ENCODE results near the gene SH3BGRL2.
"Not testable (repeated sequence)": the region's sequence is repeated elsewhere in the genome, so short reads cannot be mapped to it uniquely, and the experiment has no call there.

Gene SH3BGRL2

DNA sequence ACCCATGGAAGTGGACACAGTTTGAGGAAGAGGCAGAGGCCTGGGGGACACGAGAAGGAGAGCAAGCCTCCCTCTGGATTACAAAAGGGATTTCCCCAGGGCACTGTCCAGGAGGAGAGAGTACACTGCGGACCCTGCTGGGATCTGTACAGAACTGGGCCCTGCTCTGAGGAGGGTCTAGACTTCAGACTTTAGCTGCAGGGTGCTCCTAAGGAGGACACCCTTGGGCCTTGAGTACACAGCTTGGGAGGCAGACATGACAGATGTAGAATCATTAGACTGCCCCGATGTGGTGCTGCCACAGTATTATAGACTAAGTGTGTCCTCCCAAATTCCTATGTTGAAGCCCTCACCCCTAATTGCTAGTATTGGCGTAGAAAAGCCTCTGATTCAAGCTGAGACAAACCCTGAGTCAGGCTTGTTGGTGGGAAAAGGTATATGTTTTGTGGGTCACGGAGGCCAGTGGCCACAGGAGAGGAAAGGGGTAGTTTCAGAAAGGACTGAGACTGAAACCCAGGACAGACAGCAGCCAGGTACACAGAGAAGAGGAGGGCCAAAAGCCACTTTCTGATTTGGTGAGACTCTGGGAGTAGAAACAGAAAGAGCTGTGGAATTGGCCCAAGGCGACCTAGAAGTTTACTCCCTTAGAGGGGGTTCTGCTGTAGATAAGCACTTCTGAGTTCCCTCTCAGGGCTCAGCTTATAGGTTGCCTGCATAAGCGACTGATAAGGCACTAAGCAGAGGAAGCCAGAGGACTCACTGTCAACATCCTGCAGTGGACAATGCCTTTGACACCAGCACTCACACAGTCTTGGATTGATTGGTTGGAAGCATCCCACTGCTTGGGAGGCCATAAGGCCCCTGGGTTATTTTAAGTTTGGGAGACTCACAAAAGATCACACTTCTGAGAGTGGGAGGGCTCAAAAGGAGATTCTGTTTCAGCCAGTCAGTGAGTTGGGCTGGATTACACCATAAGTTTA, 16.5 kb upstream of the SH3BGRL2 start:
- no peak for DNase-seq (ENCODE audit: low read depth)

DNA sequence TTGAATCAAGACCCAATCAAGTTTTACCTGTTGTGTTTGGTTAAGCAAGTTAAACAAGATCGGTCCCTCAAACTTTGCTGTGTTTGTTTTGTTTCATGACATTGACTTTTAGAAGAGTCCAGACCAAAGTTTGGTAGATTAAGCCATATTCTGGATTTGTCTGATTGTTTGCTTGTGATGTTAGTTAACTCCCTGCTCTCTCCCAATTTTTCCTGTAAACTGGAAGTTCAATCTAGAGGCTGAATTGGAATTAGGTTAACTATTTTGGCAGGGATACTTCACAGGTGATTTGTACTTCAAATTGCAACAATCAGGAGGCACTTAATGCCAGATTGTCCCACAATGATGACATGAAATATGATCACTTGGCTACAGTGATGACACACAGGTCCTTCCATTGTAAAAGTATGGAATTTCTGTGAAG, 13.6 kb upstream of the SH3BGRL2 start:
- DNase-seq (ENCODE audit: low read depth): no peak

DNA sequence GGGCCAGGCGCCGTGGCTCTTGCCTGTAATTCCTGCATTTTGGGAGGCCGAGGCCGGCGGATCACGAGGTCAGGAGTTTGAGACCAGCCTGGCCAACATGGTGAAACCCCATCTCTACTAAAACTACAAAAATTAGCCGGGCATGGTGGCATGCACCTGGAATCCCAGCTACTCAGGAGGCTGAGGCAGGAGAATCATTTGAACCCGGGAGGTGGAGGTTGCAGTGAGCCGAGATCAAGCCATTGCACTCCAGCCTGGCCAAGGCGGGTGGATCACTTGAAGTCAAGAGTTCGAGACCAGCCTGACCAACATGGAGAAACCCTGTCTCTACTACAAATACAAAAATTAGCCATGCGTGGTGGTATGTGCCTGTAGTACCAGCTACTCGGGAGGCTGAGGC, 12.7 kb upstream of the SH3BGRL2 start:
- DNase-seq (ENCODE audit: low read depth): not testable (repeated sequence)

DNA sequence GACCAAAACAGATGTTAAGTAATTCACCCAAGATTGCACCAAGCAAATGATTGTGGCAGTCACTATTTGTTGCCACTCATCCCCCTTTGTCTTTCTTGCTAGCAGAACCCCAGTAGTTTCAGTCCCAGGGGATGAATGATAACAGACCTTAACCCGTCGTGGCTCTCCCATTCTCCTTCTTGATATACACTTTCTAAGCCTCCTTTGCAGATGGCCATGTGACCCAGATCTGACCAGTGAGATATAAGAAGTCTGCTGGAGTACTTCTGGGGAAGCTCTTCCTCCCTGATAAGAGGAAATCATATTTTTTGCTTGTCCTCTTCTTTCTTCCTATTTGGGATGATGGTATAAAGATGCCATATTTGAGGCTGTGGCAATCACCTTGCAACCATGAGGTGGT, 9.6 kb upstream of the SH3BGRL2 start:
- no peak for DNase-seq (ENCODE audit: low read depth)

DNA sequence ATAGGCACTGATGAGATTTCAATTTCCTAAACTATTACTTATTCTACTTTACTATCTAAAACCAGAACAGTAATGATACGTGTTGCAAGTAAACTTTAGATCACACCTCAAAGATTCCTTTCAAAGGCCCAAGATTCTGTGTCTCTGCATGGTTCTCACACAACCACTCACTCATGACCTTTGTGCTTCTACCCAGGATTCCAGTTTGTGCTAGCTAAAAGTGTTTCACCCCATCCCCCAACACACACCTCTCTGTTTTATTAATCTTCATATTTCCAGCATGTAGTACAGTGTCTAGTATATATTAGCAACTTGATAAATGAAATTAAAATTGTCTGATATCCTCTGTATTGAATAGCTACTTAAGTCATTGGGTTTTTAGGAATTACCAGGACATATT, 8.8 kb upstream of the SH3BGRL2 start:
- no peak for DNase-seq (ENCODE audit: low read depth)

DNA sequence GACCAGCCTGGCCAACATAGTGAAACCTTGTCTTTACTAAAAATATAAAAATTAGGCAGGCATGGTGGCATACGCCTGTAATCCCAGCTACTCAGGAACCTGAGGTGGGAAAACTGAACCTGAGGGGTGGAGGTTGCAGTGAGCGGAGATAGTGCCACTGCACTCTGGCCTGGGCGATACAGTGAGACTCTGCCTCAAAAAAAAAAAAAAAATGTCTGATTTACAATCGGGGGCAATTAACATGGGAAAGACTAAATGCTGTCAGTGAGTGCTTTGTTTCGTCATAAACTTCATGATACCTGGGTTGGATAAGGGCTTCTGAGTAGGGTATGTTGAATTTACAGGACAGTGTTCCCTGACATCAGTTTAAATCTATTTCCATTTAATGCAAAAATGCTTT, 8.0 kb upstream of the SH3BGRL2 start:
- DNase-seq (ENCODE audit: low read depth): no peak

DNA sequence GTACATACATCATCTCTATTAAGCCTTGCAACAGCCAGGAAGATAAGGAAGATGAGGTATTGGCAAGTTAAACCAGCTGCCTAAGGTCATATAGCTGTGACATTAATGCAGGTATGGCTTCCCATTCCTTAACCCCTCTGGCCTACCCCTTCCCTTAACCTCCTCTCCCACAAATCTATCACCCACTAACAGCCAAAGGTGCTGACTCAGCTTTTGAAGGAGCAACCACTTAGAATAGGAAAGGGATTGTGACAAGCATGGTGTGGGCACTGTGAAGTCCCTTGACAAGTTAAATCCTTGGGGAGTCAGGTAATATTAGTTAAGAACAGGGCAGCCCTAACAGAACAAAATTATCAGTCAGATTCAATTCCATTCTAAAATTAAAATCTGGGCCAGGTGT, 5.4 kb upstream of the SH3BGRL2 start:
- DNase-seq (ENCODE audit: low read depth): no peak

DNA sequence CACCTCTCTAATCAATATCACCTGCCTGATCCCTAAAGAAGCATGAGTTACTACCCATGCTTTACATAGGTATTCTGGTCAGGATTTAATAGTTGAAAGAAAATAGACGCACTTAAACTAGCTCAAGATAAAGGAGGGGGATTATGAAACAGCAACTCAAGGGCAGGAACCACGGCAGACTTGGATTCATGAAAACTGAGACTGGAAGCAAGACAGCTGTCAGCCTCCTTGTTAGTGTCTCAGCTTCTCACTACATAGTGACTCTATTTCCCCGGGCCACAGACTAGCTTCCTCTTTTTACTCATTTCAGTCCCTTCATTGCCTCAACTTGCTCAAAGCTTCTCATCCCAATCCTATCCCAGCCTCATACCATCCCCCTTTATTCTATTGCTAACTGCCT, 4.3 kb upstream of the SH3BGRL2 start:
- DNase-seq (ENCODE audit: low read depth): no peak

DNA sequence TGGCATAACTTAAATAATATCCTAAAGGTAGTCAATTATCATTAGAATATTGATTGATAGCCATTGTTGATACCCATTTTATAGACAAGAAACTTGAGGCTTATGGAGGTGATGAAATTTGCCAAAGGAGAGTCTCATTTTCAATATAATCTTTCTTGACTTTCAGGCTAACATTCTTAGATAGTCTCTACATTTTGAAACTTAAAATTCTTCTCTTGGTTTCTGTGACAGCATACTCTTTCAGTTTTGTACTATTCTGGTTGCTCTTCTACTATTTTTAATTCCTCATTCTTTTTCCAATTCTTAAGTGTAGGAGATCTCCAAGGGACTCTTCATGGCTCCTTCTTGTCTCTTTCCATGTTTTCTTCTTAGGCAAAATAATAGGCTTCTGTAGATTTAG, 3.7 kb upstream of the SH3BGRL2 start:
- DNase-seq (ENCODE audit: low read depth): no peak

DNA sequence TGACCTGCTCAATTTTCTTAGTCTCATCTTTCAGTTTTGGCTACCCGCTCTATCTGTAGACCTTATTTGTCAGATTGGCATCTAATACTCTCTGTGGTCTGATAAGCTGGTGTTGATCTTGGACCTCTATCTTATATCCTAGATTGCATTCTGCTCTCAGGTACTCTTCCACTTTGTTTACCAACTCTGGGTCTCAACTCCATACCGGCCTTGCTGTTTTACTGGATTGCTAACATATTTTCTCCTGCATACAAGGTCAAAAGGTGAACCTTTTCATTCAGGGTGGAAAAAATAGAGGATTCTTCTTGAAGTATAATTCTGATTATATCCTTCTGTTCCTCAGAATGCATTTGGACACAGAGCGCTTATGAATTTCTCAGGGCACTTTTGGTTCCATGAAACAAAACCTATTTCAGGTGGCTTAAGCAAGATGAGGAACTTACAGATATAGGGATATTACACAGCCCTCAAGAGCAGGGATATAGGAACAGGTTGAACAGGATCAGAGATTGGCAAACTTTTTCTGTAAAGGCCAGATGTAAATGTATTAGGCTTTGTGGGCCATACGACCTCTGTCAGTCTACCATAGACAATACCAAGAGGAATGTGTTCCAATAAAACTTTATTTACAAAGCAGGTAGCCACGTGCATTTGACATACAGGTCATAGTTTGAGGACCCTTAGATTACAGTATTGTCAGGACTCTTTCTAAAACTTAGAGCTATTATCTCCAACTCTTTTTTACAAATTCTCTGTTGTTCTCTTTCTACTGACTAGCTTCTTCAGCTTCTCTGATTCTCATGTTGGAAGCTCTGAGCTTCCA, 2.5 kb upstream of the SH3BGRL2 start:
- no peak for DNase-seq (ENCODE audit: low read depth)

DNA sequence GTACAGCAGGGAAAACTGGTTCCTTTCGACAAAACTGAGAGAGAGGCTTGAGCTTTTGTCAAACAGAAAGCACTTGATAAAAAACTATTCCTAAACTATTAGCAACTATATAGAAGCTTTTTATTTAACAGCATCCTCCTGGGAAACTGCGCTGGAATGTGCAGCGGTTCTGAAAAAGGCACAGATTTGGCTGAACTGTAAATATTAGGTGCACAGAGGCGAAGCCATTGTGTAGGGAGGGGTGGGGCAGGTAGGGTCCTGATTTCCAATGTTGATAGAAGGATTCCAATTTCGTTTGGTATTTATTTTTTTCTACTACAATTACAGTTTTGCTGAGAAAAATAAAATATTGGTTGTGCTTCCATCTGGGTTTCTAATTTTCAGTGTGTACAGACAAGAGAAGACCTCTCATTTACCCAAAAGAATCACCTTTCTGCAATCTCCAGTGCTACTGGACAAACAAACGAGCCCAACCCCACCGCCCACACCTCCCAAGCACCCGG, 698 bp upstream of the SH3BGRL2 start:
- DNase-seq (ENCODE audit: low read depth): no peak

DNA sequence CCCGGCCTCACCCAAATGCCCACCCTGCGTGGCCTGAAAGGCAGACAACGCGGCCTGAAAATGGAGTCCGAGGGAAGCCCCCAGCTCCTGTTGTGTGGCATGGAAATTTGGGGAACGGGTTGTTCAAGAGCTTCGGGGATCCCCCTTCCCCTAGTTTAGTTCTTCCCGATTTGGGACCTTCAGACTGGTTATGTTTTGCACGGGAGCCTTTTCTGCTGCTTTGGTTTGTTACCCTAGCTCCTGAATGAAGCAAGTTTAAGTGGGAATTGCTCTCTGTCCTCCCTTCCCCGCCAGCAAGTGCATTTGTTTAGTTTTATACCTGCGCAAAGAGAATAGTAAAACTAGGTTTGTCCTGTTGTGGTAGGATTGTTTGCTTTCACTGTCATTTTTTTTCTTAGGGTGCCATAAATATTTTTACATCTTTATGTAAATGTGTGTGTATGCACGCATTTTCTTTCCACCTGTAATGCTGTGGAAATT, 604 bp downstream of the SH3BGRL2 start:
- no peak for DNase-seq (ENCODE audit: low read depth)

DNA sequence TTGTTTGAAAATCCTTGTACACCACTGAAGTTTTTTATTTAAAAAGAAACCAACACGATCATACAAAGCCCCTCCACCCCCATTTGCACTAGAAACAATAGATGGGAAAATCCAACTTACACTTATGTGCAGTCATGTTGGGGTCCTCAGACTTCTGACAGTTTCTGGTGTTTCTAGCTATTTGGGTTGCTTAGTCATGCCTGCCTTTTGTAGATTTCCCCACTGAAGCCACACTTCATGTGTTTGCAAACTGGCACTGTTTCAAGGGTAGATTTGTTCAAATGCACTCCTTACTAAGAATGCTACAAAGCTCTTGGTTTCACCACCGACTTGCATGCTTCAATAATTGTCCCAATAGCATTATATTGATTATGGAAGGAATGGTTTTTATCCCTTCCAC, 1.5 kb downstream of the SH3BGRL2 start:
- no peak for DNase-seq (ENCODE audit: low read depth)

DNA sequence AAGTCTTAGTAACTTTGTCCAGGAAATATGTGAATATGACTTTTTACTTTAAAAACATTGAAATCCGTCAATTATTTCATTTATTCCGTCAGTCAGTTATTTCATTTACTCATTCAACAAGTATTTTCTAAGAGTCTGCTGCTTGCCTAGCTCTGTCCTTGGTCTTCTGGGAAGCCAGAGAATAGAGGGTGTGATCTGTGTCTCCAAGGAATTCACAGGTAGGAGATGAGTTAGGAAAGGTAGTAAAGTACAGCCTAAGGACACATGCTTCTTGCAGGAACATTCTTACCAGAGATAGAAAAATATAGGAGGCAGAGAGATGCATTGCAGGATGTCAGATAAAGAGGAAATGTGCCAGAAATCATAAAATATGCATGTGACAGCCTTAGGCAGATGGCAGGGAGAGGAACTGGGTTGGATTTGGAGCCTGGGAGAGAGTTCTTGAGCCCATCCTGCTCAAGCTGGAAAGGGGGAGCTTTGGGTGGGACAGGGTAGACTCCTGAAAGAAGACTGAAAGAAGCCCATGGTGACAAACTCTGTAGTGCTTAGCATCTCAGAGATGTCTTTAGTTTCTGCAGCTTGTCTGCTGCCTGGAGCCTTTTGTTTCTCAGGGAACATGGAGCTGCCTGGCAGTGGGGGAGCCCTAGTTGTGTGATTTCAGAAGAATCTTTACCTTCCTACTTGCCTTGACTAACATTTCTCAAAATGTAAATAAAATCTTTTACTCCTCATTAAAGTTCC, 3.5 kb downstream of the SH3BGRL2 start:
- no peak for DNase-seq (ENCODE audit: low read depth)

DNA sequence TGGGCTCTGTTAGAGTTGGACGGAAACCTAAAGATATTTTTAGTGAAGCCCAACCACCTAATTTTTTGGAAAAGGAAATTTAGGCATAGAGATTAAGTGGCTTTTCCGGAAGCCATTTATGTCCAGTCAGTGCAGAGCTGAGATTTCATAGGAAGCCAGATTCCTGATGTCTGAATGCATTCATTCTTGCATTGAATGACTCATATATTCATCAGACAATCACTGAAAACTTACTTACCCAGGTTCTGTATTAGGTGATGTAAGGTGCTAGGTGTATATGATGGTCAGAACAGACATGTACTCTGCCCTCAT, 4.1 kb downstream of the SH3BGRL2 start:
- DNase-seq (ENCODE audit: low read depth): no peak

DNA sequence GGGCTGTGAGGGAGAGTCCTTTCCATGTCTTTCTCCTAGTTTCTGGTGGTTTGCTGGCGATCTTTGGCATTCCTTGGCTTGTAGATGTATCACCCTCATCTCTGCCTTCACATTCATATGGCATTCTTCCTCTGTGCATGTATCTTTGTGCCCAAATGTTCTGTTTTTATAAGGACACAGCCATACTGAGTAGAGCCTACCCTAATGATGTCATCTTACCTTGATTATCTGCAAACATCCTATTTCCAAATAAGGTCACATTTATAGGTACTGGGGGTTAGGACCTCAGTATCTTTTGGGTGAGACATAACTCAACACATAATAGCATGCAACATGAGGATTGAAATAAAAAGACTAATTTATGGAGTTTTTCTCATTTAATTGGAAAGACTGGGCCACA, 5.5 kb downstream of the SH3BGRL2 start:
- DNase-seq (ENCODE audit: low read depth): no peak

DNA sequence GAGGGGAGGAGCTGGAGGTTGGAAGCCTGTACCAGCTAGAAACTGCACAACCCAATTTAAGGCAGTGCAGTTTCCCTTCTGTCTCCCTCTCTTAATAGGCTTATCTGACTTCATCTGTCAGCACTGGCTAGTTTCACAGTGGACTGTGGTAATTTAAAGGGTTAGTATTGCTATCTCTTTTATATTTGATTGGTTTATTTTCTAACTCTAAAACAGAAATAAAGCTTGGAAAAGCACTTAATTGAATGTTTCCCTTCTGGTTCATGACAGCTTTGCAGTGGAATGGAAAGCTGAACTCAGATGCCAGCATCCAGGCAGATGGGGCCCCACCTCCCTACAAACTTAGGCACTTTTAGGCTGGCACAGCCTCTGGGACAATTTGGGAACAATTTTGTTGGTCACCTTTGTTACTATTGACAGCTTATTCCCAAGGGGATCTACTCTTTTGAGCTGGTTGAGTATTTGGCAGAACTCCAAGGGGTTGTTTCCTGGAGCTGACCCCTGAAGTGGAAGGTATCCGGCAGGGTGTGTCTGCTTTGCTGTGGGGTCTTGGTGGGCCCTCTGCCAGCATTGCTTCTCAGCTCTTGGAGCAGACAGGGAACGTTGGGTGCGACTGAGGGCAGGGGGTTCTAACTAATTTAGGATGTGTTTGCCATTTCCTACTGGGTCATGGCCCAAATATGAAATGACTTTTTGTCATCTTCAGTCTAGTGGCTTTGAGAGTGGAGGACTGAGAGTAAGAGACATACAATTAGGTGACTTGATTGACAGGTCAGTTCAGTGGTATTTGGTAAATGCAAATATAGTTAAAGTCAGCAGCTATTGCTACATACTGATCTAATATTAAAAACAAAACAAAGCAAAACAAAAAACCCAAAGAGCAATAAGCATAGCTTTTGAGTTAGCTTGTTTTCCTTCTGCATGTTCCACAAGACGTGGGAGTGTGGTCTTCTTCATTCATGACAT, 9.3 kb downstream of the SH3BGRL2 start:
- DNase-seq (ENCODE audit: low read depth): no peak

DNA sequence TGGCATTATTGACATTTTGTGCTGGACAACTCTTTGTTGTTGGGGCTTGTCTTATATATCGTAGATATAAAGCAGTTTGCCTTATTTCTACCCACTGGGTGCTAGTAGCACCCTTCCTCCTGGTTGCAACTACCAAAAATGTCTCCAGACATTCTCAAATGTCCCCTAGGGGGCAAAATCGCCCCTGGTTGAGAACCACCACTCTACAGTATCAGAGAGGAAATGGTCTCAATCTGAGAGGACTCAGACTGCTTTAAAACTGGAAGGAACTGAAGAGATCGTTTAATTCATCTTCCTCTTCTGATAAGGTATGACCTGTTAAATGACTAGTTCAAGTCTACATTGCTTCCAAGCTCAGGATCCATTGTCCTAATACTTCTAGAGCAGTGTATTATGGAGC, 14.9 kb downstream of the SH3BGRL2 start:
- peak; percentile 14 for DNase-seq (ENCODE audit: low read depth)

DNA sequence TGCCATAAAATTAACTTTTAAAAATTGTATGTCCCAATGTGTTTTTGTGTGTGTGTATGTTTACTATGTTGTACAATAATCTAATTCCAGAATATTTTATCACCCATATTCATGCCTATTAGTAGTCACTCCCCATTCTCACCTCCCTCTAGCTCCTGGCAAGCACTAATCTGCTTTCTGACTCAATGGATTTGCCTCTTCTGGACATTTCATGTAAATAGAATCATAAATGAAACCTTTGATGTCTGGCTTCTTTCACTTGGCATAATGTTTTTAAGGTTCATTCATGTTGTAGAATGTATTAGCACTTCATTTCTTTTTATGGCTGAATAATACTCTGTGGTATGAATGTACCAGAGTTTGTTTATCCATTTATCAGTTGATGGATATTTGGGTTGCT, 15.4 kb downstream of the SH3BGRL2 start:
- DNase-seq (ENCODE audit: low read depth): no peak

DNA sequence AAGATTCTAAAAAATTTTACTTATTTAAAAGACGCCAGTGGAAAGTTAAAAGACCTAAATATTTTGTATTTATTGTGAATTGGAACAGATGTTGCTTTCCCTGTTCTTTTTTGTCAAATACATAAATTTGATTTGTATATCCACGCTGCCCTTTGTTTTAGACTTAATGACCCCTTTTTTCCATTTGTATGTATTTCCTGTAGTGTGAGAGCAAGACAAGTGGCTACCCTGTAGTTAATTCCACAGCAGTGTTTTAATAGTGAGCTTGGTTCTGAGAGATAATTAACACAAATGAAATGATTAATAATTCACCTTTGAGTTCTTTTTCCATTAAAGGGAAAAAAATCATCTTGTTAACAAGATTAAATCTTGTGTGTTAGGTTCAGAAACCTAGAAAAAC, 16.6 kb downstream of the SH3BGRL2 start:
- no peak for DNase-seq (ENCODE audit: low read depth)

DNA sequence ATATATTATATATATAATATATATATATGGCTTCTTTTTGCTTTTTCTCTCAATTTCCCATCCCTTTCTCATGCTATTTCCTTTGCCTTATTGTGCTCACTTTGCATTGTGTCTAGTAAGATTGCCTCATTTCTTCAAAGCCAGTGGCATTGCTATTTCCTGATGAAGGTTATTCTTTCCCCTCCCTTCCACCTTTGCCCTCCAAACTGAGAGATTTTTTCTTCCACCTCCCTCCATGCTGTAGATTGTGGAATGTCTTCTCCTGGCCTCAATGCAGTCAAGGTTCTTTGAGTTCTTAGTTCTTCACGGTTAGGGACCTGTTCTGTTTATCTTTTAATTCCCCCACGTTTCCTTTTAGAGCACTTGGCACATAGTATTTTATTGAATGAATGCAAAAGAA, 17.2 kb downstream of the SH3BGRL2 start:
- DNase-seq (ENCODE audit: low read depth): no peak

Measured in activated gamma-delta T cell treated with anti-CD3 and anti-CD28 coated beads, Interleukin-2, amount 50 U/mL, for 16 hours (primary cell).